LoVo (cell line): ENCODE results near the gene SETD5.

ENCODE experiments used
- DNase-seq: peaks from one replicate; pipeline ENCODE4 v3.0.0-alpha.2; 2016; ENCODE audit warnings: low spot score

Gene SETD5

DNA sequence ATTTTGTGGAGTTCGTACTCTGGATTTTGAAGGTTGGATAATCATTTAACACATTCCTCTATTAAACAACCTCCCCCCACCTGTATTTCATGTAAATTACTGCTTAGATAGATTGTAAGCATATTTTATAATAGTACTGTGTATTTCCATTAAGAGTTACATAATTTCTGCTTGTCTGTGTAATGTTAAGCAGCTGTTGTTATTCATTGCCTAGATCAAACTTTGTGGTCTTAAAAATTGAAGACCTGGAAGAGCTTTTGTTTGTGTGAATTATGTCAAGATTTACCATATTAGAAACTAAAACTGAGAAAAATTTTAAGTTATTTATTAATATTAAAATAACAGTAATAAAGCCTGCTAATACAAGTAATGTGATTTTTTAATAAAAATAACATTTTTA is 11.1 kb downstream of the SETD5 start:
- no peak for DNase-seq

DNA sequence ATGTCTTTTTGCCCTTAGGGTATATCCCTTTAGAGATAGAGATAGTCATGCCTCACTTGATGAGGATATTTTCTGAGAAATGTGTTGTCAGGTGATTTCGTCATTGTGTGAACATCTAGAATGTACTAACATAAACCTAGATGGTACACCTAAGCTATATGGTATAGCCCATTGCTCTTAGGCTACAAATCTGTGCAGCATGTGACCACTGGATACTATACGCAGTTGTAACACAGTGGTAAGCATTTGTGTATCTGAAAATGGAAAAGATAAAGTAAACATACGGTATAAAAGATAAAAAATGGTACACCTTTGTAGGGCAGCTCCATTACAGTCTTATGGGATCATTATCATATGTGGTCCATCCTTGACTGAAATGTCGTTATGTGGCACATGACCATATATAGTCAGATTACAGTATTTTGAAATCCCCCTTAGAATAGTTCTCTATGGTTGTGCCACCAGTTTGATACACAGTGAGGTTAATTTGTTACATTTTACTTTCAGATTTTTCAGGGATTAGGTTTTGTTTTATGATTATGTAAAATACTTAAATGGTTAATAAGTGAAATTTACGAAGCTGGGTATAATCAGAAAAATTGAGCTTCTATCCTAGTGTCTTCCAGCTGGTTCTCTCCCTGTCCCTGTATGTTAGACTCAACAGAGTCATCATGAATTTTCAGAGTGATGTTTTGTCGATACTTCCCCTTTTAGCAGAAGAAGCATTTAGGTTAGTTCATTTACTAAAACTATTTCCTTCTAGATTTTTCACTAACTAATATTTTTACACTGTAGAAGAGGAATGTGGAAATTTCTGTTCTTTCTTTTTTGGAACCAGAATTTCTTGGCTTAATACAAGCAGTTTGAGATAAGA is 12.8 kb downstream of the SETD5 start:
- no peak for DNase-seq

- DNase-seq, result no peak
Measured at GRCh38 chr3:9411302-9411701, 13.9 kb downstream of the SETD5 start.

GRCh38 chr3:9412293-9412692 is 14.9 kb downstream of the SETD5 start:
- no peak for DNase-seq

- DNase-seq, result no peak
Measured at GRCh38 chr3:9414826-9415225, 17.4 kb downstream of the SETD5 start.

GRCh38 chr3:9415485-9416138 is 18.2 kb downstream of the SETD5 start:
- DNase-seq, result no peak

GRCh38 chr3:9416139-9416780 is 18.8 kb downstream of the SETD5 start:
- DNase-seq, result no peak

GRCh38 chr3:9420850-9421549 is 23.6 kb downstream of the SETD5 start:
- peak; percentile 50 for DNase-seq

DNA sequence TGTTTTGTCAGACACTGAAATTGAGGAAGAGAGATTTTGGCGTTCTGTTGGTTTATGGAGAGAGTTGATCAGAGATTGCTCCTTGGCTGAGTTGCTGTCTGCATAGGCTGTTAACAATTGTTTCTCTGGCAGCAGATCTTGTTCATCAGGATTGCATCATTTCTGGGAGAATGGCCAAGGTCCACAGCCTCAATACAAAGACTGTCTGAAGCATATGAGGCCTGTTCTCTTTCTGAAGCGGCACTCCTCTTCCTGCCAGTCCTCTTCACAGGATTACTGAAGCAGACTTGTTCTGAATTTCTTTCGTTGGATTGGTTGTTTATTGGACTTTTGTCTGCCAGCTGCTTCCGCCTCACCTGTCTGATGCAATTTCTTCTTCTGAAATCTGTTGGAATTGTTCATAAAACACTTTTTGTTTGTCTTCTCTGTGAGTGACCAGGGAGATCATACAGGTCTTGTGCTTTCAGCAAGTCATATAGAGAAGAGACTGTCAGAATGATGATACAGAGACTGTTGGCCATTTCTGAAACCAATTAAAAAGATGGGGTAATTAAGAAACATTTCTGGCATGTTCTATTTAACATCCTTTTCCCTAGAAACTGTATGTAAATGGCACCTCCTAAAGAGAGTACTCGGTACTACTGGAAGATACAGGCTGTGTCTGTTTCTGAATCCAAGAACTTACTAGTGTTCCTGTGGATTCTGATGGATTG is 25.5 kb downstream of the SETD5 start:
- DNase-seq, result peak; percentile 93

DNA sequence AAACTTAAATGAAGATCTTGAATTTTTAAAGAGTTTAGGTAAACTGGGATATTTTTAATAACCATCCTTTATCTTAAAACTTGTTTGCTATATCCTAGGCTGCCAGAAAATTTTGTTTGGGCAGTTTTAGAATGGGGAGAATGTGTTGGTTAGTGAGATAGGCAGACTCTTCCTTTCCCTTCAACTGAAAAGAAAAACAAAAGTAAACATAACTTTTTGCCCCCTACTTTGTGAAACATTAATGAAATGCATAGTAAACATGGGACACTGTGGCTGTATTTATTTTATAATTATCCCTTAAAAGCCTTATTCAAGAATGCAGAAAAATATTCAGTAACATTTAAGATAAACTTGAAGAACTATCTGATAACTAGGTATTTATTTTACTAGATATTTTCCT is 31.0 kb downstream of the SETD5 start:
- DNase-seq, result no peak

DNA sequence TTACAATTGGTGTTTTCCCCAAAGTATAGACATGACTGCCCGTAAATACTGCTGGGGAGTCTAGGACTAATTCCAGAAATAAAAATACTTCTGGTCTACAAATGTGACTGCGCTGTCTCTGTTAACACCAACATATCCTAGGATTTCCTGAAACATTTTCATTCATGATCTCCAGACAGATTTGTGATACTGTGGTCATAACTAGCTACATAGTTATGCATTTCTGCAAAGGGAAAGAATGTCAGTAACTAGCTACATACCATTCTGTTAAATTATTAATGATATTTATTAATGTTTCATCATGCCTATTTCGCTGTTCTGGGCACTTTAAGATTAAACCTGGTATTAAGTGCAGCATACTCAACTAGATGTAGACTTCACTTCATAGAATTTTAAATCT is 33.3 kb downstream of the SETD5 start:
- no peak for DNase-seq

- no peak for DNase-seq
Measured at GRCh38 chr3:9433627-9434521, 36.5 kb downstream of the SETD5 start.

- DNase-seq, result no peak
Measured at GRCh38 chr3:9435316-9435715, 37.9 kb downstream of the SETD5 start.

DNA sequence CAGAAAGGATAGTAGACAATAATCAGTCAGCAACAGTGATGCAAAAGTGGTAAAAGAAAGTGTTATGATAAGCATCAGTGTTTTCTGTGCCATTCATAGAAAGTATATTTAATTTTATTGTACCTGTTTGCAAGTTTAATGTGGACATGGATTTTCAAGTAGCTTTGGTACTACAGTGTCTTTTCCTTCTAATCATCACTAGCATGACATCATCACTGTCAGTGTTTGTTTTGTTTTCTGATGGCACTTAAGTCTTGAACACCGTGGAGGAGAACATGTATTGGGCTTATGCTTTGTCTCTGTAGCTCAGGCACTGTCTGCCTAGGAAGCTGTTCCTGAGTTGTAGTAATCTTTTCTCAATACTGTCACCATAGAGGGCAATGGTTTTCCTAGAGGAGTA is 41.9 kb downstream of the SETD5 start:
- DNase-seq, result no peak

DNA sequence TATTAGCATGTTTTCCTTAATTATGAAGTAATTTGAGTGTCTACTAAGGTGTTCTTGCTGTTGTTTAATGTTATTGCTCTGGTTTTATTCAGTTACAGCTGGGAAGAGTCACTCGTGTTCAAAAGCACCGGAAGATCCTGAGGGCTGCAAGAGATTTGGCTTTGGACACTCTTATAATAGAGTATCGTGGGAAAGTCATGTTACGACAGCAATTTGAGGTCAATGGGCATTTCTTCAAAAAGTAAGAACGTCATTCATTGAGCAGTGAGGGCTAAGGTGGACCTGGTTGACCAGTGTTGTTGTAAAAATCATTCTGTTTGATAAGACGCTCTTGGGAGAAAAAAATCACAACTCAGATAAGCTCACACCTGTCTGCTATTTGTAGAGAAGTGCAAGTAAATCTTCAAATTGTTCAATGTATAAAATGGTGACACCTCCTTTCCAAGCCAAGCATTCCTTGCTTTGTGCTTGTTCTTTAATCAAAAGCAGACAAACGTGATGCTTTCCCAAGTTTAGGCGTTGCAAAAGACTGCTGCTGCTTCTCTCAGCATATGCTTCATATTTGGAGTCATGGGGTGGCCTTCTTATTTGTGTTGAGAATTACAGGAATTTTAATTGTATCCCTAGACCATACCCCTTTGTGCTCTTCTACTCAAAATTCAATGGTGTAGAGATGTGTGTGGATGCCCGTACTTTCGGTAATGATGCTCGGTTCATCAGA is 44.2 kb downstream of the SETD5 start:
- DNase-seq, result no peak

- no peak for DNase-seq
Measured at GRCh38 chr3:9448071-9448470, 50.7 kb downstream of the SETD5 start.

DNA sequence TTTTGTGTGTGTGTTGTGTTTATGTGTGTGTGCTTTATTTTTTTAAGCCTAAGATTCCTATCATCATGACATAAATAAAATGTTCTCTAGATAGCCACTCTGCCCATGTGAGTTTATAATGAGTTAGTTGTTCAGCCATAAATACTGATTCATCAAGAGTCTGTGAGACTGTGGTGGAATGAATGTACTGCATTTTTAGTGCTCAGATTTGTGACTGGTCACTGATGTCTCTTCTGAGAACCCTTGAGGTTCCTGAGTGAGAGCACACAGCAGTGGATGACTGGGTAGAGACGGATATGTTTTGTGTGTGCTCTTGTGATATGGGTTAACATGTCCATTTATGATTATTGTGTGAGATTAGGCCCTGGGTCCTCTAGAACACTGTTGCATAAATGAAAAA is 51.2 kb downstream of the SETD5 start:
- no peak for DNase-seq

GRCh38 chr3:9450126-9450525 is 52.7 kb downstream of the SETD5 start:
- no peak for DNase-seq

DNA sequence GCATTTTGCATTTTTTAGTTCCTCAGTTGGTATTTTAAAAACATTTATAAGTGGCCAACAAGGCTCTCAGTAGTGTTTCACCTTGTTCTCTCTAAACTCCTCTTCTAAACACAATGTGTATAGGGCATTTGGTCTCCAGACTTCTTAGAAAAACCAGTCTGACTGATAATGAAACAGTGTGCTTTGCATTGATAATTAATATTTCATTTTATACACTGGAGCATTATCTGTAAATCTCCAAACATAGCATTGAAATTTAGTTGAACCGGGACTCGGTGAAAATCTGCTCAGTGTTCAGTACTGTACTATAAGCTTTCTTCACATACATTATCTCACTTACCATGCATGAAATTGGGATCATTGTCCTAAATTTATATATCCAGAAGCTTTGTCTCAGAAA is 53.6 kb downstream of the SETD5 start:
- DNase-seq, result no peak

DNA sequence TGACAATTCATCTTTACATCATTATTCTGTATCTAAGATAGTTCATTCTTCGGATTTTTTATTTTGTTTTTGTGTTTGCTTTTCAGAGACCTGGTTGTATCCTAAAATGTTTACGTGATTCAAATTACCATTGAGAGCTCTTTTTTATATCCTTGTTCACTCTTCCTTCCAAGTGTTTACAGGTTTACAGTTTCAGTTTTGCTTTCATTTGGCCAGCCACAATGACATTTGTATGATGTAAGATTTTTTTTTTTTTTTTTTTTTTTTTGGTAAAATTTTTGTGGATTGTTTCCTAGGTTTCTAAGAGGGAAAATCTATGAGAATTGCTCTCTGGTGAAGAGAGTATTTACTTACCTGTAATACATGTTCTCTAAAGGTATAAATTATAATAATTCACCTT is 55.0 kb downstream of the SETD5 start:
- DNase-seq, result no peak
